GM21528 (cell line): ENCODE data around the gene LYZL6.
"Not testable (repeated sequence)": the region's sequence is repeated elsewhere in the genome, so short reads cannot be mapped to it uniquely, and the experiment has no call there.

Source experiments
- ATAC-seq: cut with Tn5 transposase; IDR thresholded peaks from one replicate; pipeline ENCODE4 v1.9.1; 2021; ENCODE audit warnings: mild to moderate bottlenecking, moderate library complexity; ENCODE audit not compliant: unreplicated experiment, low FRiP score

LYZL6 gene

DNA sequence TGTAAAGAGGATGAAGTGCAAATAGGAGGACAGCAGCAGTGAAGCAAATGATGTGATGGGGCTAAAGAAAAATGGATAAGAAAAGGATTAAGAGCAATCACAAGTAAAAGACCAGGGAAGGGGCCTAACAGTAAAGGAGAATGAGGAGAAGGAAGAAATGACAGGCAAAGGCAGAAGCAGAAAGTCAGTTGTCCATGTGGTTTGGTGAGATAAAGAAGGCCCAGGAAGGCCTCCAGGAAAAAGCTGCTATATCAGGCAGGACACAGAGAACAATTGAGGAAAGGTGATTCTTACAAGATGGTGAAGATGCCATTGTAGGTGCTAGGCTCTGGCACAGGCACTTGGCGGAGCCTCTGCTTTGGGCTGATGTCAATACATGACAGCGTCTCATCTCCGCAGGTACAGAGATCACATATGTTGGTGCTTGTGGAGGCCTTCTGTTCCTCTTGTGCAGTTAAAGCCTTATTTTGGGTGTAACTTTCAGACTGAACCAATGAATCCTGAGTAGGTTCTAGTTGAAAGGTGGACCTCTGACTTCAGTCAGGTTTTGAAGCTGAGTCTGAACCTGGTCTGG, 31.1 kb downstream of the LYZL6 start:
- ATAC-seq: no peak

DNA sequence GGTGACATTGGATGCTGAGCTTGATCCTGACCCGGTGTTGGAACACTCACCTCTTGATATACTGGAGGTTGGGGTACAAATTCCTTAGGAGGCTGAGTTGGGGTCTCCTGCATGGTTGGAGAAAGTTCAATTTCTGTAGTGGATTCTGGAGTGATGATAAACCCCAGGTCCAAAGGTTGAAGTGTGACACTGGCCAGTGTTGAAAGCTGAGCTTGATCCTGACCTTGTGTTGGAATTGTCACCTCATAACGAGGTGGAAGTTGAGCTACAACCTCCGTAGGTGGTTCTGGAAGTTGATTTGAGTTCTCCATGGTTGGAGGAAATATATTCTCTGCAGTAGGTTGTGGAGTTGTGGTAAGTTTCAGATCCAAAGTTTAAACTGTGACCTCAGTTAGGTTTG, 34.1 kb downstream of the LYZL6 start:
- no peak for ATAC-seq

DNA sequence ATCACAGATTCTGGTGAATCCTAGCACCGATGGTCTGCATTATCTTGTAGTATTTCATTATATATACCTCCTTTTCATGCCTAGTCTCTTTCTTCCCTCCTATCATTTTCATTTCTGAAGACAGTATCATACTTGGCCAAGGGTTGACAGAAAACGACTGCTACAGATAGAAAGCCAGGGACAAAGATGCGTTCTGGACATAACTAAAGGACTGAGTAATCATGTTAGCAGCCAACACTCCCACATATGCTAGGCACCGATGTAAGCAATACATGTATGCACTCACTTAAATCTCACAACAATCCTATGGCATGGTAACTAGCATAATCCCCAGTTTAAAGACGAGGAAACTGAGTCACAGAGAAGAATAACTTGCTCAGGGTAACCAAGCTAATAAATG, 35.8 kb downstream of the LYZL6 start:
- no peak for ATAC-seq

GRCh38 chr17:35906926-35907637, 36.4 kb downstream of the LYZL6 start:
- no peak for ATAC-seq

GRCh38 chr17:35906191-35906925, 37.2 kb downstream of the LYZL6 start:
- no peak for ATAC-seq

DNA sequence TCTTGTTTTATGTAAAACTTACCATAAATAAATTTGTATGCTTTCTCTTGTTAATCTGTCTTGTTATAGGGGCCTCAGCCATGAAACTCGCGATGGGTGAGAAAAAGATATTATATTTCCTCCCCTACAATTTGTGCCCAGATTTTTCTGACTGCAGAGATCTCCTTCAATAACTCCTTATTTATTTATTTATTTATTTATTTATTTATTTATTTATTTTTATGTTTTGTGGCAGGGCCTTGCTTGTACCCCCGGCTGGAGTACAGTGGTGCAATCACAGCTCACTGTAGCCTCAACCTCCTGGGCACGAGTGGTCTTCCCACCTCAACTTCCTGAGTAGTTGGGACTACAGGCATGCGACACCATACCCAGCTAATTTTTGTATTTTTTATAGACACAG, 40.1 kb downstream of the LYZL6 start:
- ATAC-seq: no peak

DNA sequence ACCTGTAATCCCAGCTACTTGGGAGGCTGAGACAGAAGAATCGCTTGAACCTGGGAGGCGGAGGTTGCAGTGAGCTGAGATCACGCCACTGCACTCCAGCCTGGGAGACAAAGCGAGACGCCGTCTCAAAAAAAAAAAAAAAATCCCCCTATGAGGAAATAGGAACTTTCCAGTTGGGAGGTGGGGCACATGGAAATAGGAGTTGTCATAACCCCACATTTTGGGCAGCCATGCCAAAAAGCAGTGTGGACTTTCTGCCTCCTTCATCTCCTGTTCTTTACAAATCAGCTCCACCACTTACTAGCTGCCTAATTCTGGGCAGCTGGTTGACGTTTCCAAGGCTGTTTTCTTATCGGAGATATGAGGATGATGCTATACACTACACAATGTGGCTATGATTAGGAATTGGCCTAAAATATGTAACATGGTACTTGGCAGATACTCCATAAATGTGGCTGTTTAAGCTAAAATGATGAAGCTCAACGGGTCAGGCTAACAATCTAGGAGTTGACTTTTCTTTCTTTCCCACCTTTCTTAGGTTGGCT, 41.8 kb downstream of the LYZL6 start:
- no peak for ATAC-seq

- no peak for ATAC-seq
These were observed 42.6 kb downstream of the LYZL6 start for GRCh38 chr17:35900708-35901480.

- ATAC-seq: no peak
These were observed 43.2 kb downstream of the LYZL6 start for GRCh38 chr17:35900280-35900679.

DNA sequence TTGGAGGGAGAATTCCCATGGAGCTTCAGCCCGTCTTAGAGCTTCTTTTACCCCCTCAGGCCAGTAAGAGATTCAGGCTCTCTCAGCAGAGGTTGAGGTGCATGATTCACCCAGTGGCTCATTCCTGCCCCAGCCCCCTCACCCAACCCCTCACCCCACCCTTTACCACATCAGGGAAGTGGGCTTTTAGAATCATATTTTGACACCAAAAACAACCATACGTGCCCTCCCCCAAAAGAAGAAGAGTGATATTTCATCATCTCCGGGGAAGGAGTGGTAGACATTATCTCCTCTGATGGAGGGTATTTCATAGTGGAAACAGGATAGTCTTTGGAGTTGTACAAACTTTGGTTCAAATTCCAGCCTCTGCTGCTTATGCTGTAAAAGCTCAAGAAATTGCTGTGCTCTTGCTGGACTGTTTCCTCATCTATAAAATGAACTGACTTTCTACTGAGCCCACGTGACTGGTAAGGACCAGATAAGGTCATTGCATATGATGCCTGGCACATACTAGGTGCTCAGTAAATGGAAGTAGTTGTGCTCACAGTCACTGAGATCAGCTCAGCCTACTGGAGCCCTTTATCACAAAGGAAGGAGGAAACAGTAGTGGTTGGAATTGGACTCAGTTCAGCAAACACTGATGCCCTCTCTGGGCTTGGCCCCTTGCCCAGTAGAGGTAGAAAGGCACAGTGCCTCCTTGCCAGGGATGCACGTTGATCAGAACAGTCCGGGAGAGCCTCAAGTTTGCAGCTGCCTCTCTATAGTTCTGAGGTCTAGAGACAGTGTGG, 45.0 kb downstream of the LYZL6 start:
- ATAC-seq: no peak

DNA sequence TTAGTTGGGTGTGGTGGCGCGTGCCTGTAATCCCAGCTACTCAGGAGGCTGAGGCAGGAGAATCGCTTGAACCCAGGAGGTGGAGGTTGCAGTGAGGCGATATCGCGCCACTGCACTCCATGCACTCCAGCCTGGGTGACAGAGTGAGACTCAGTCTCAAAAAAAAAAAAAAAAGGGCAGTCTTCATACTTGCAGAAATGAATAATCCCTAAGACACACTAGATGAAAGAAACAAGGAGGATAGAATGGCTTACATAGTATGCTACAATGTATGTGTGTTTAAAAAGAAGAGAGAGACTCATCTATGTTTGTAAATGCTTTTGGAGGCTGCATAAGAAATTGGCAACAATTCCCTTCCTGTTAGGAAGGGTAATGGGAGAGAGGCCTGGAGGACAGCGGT, 45.7 kb downstream of the LYZL6 start:
- not testable (repeated sequence) for ATAC-seq

DNA sequence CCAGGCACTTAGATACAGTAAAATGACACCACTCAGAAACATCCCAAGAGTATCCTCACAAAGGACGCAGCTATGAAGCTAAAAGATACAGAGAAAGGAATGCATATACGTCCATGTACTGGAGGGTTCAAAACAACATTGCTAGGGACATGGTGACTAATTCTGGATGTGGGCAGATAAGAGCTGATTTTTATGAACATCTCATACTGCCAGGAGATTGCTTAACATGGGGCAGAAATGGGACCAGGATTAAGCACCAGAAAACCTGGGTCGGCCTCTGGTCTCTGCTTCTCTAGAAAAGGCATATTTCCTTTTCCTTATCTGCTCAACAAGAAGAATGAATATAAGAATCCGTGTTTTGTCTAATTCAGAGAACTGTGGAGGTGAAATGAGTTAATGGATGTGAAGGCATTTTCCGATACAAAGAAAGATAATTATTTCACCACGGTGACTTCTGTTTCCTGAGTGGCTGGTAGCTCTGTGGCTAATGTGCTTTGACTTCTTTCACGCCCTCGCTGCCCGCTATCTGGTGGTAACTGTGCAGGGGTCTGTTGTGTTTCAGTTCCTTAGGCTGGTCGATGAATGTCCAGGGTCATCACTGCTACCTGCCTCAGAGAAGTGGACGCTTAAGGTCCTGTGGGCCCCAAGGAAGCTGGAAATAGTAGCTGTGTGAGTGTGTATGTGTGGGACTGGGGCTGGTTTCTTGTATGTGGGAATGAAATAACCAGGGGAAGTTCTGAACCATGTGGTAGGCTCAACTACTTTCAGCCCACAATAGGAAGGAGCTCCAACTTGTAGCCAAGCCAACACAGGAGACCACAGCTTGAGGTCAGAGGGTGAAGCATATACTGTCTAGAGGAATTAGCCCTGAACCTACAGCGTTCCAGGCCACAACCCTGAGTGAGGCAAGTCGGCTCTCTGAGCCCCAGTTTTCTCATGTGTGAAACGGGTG, 47.6 kb downstream of the LYZL6 start:
- ATAC-seq: no peak

GRCh38 chr17:35894206-35894605, 49.3 kb downstream of the LYZL6 start:
- ATAC-seq: no peak

DNA sequence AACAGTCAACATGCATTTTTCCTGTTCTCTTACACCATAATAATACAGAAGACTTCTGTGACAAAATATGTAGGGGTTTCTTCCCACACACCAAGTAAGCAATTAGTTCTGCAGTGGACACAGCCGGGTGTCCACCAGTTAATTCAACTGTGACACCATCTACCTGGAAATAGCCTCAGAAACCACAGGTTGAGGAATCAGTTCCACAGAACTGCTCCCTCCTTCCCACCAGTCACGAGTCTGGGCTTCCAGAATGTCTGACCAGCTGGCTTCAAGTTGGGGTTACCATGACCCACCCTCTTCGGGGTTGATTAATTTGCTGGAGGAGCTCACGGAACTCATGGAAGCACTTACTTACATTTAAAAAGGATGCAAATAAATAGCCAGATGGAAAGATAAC, 49.8 kb downstream of the LYZL6 start:
- ATAC-seq: no peak

- no peak for ATAC-seq
These were observed 51.1 kb downstream of the LYZL6 start for GRCh38 chr17:35892091-35893035.

DNA sequence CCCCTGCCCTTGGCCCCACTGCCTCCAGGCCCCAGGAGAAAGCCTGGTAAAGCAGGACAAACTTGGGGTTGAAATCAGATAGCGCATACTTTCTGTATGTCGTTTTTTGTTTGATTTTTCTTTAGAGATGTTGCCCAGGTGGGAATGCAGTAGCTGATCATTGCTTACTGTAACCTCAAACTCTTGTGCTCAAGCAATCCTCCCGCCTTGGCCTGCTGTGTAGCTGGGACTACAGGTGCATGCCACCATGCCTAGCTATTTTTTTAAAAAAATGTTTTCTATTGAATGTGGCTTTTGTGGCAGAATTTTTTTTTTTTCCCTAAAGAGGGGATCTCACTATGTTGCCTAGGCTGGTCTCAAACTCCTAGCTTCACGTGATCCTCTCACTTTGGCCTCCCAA, 52.2 kb downstream of the LYZL6 start:
- ATAC-seq: no peak

- no peak for ATAC-seq
These were observed 52.7 kb downstream of the LYZL6 start for GRCh38 chr17:35890774-35891155.
